NOMO-1 treated with dmso at 0.1 percent for 144 hours (cell line): ENCODE results near the gene ZBED6.
"Not testable (repeated sequence)": the region's sequence is repeated elsewhere in the genome, so short reads cannot be mapped to it uniquely, and the experiment has no call there.

Source experiments
- DNase-seq: peaks from one replicate; lab custom pipeline; 2025; ENCODE audit not compliant: unreplicated experiment; lab: John Stamatoyannopoulos, UW

The ZBED6 gene

DNA sequence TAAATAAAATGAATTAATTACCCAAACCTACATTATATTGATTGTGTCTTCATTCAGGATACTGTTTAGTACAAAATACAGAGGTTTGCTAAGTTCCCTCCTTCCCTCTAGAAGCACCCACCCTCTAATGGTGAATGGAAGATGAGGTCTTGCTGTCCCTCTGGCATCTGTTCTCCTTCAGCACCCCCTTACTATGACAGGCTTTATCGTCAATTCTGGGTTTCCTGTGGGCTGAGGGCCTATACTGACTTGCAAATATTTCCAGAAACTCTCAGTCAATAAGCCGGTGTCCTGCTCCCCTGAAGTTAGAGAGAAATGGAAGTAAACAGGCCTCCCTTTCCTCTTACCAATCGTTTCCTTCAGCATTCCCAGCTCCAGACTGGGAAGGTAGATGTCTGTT is 17.3 kb upstream of the ZBED6 start:
- DNase-seq = no peak

- no peak for DNase-seq
Measured at GRCh38 chr1:203778789-203779188, 16.6 kb upstream of the ZBED6 start.

DNA sequence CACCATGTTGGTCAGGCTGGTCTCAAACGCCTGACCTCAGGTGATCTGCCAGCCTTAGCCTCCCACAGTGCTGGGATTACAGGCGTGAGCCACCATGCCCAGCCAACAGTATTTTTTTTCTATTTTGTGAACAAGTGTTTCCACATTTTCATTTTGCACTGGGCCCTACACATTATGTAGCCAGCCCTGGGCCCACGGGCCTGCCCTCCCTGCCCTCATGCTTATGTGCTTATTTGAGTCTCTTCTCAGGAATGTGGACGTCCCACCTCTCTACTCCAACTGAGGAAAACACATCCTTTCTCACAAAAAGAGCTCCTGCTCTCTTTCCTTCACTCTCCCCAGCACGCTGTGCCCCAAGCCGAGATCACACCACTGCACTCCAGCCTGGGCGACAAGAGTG is 13.5 kb upstream of the ZBED6 start:
- DNase-seq = no peak

DNA sequence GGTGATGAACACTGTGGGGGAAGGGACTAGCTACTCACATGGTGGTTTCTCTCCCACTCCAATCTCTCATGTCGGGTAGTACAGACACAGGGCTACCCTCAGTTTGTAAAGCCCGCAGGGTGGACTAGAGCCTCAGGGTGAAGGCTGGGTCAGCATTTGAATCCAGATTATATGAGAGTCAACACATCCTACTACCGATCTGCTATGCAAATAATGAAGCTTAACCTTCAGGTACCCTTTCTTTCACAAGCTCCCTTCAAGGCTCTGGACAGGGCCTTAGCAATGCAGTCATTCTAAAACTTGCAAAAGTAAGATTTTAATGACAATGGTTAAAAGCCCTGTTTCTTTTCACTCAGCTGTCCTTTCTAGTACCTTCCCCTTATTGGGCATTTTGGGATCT is 5.5 kb upstream of the ZBED6 start:
- DNase-seq = no peak

DNA sequence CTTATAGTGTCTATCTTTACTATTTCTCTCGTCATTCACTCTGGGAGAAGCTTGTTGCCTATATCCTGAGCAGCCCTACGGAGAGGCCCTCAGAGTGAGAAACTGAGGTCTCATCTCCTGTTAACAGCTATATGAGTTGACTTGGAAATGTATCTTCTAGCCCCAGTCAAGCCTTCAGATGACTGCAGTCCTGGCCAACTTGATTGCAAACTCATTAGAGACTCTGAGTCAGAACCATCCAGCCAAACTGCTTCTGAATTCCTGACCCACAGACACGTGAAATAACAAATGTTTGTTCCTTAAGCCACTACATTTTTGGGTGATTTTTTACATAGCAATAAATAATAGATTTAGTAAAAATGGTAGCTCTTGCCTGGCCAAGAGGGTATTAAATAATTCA is 3.9 kb upstream of the ZBED6 start:
- DNase-seq = no peak

- no peak for DNase-seq
Measured at GRCh38 chr1:203792486-203792885, 2.9 kb upstream of the ZBED6 start.

- DNase-seq = not testable (repeated sequence)
Measured at GRCh38 chr1:203793561-203793960, 1.9 kb upstream of the ZBED6 start.

- DNase-seq = no peak
Measured at GRCh38 chr1:203794764-203795440, 521 bp upstream of the ZBED6 start.

- DNase-seq = peak; percentile 17
Measured at GRCh38 chr1:203796236-203796605, 798 bp downstream of the ZBED6 start.

GRCh38 chr1:203797216-203797615 is 1.8 kb downstream of the ZBED6 start:
- no peak for DNase-seq

GRCh38 chr1:203797948-203798655 is 2.7 kb downstream of the ZBED6 start:
- no peak for DNase-seq

DNA sequence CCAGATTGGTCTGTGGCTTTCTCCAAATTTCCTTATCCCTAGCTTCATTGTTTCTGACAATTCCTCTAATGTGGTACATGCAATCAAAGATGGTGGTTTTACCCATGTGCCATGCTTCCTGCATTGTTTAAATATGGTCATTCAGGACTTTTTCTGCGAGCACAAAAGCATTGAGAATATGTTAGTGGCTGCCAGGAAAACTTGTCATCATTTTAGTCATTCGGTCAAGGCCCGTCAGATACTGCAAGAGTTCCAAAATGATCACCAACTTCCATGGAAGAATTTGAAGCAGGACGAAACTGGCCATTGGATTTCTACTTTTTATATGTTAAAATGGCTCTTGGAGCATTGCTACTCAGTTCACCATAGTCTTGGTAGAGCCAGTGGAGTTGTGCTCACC is 3.7 kb downstream of the ZBED6 start:
- DNase-seq = no peak

DNA sequence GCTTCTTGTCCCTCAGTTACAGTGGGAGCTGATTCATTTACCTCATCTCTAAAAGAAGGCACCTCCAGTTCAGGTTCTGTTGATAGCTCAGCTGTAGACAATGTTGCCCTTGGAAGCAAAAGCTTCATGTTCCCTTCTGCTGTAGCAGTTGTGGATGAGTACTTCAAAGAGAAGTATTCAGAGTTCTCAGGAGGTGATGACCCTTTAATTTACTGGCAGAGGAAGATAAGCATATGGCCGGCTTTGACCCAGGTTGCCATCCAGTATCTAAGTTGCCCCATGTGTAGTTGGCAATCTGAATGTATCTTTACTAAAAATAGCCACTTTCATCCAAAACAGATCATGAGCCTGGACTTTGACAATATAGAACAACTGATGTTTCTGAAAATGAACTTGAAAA is 4.5 kb downstream of the ZBED6 start:
- no peak for DNase-seq

- DNase-seq = no peak
Measured at GRCh38 chr1:203805689-203806088, 10.3 kb downstream of the ZBED6 start.

- no peak for DNase-seq
Measured at GRCh38 chr1:203807196-203807595, 11.8 kb downstream of the ZBED6 start.

GRCh38 chr1:203813581-203814341 is 18.3 kb downstream of the ZBED6 start:
- no peak for DNase-seq

- DNase-seq = no peak
Measured at GRCh38 chr1:203818399-203818798, 23.0 kb downstream of the ZBED6 start.

DNA sequence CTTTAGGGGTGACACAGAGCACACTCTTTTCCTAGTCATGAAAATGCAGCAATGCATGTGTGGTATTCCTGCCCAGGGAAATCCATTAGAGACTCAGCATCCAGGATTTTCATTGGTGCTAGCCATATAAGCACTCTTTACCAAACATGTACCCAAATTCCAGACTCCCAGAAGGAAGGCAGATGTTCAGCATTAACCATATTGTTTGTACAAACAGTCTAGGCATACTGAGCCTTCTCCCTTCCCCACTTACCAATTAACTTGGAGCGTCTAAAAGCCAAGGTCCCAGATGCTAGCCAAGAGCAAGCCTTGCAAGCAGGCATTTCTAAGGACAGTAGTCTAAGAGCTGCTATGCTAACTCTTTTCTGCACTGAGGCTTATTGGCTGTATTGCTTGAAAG is 27.9 kb downstream of the ZBED6 start:
- DNase-seq = no peak

- DNase-seq = no peak
Measured at GRCh38 chr1:203826175-203826574, 30.8 kb downstream of the ZBED6 start.

- no peak for DNase-seq
Measured at GRCh38 chr1:203828002-203828401, 32.6 kb downstream of the ZBED6 start.

GRCh38 chr1:203828503-203828902 is 33.1 kb downstream of the ZBED6 start:
- no peak for DNase-seq

DNA sequence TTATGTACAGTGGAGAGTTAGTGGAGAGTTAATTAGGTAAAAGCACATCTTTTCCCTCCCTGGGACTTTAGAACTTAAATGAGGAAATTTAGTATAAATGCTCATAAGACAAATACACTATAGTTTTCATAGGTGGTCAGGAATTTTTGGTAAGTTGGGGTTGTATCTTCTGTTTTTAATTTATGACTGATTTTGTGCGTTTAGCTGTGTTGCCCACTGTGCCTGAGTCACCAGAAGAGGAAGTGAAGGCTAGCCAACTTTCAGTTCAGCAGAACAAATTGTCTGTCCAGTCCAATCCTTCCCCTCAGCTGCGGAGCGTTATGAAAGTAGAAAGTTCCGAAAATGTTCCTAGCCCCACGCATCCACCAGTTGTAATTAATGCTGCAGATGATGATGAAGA is 33.8 kb downstream of the ZBED6 start:
- peak; percentile 5 for DNase-seq
